GM18520 (cell line): Measurements from ENCODE around the gene TBC1D20.

Source experiments
- ATAC-seq: cut with Tn5 transposase; IDR thresholded peaks from one replicate; pipeline ENCODE4 v1.9.1; 2021; ENCODE audit not compliant: unreplicated experiment

TBC1D20 gene

DNA sequence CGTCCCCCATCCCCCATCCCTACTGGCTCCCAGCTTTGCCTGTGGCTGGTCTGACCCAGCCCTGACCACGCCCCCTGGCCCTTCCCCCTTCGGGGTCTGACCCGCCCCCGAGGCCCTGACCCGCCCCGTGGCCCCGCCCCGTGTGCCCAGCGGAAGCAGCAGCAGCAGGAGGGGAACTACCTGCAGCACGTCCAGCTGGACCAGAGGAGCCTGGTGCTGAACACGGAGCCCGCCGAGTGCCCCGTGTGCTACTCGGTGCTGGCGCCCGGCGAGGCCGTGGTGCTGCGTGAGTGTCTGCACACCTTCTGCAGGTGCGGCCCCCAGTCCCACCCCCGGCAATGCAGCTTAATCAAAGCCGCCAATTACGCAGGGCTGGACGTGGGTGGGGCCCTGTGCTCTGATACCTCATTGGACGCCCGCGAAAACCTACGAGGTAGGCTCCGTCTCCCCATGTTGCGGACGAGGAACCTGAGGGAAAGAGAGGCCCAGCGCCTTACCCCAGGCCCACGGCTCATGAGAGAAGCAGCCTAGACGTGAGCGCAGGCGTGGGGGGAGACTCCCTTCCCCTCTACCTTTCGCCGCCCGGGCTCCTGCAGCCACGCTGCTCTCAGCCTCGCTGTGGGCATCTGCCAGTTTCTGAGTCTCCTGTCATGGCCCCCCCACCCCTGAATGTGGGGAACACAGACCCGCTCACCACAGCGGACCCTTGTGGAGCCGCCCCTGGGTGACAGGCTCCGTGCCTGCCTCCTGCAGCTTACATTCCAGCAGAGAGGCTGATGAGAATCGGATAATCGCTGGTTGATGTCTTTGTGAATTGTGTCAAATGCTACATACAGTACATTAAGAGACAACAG, 41.4 kb downstream of the TBC1D20 start:
- no peak for ATAC-seq

DNA sequence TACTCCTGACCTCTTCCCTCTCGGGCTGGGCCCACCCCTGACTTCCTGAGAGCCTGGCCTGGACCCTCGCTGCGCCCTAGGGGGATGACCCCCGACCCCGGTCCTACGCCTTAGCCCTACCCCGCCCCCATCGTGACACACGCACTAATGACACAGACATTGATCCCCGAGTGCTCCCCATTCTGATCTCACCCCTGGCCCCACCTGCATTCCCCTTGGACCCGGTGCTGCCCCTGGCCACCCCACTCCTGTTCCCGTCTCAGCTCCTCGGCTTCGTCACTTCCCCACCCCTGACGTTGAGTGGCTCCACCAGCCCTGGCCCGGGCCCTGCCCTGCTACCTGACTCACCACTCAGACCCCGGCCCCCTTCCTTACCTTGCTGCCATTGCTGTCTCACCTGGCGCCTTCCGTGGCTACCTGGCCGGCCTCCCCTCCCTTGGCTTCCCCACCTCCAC, 42.1 kb downstream of the TBC1D20 start:
- ATAC-seq = no peak

- no peak for ATAC-seq
Observed at GRCh38 chr20:419556-420165, 42.7 kb downstream of the TBC1D20 start.

DNA sequence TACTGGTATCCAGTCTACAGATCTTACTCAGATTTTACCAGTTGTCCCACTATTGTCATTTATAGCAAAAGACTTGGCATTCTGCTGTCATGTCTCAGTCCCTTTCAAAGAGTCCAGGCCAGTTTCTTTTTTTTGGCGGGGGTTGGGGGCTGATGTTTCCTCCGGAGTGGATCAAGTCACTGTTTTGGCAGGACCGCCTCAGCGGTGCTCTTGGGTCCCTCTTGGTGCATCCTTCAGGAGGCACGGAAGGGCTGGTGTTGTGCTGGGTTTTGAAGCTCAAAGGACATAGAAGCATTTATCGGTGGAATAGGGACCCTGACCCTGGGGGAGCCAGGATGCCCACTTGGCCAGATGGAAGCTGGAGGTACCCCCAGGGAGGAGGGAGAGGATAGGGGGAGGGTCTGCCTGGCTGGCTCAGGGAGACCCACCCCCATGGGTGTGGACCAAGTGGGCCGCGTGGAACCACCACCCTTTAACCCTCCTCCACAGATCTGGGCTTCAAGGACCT, 43.4 kb downstream of the TBC1D20 start:
- no peak for ATAC-seq

DNA sequence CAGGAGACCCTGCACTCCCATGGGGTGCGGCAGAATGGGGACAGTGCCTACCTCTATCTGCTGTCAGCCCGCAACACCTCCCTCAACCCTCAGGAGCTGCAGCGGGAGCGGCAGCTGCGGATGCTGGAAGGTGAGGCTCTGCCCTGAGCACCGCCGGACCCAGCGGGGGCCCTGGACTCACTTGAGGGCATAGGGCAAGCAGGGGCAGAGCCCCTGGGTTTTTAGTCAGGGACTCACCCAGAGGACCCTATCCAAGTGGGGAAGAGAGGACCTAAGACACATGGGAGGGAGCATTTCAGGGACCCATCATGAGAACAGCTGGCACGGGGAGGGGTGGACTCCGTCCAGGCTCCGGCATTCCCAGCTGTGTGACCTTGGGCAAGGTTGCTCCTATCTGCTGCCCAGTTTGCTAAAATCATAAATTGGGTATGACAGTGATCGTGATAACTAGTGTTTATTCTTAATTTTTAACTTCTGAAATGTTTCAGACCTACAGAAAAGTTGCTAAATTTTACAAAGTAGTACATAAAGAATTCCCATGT, 44.5 kb downstream of the TBC1D20 start:
- no peak for ATAC-seq

- no peak for ATAC-seq
Observed at GRCh38 chr20:416950-417800, 45.2 kb downstream of the TBC1D20 start.

- no peak for ATAC-seq
Observed at GRCh38 chr20:415820-416322, 46.5 kb downstream of the TBC1D20 start.

- ATAC-seq = no peak
Observed at GRCh38 chr20:414161-414560, 48.2 kb downstream of the TBC1D20 start.

GRCh38 chr20:412081-412480, 50.3 kb downstream of the TBC1D20 start:
- no peak for ATAC-seq

DNA sequence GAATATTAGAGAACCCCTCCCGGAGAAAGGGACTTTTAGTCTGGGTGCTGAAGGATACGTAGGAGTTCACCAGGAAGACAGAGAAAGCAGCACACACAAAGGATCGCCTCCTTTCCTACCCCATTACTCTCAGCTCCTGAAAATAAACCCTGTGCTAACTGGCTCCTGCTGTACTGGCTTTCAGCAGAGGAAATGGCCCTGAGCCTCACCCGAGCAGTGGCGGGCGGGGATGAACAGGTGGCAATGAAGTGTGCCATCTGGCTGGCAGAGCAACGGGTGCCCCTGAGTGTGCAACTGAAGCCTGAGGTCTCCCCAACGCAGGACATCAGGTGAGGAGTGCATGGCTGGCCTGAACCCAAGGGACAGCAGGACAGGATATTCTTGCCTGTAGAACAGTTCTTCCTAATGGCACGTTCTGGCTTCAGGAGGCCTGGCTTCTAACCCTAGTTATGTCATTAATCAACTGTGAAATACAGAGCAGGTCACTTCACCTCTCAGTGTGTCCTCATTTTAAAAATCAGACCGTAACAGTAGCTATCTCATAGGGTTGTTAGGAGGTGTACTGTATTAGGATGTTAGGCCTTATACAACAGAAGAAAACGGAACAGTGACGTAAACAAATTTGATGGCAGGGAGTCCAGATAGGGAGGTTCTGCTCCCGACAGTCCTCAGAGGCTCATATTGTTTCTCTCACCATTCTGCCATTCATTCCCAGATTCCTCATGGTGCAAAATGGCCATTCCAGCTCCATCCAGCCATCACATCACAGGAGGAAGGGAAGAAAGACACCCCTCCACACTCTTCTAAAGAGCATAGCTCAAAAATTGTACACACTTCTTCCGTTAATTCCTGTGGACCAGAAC, 52.4 kb downstream of the TBC1D20 start:
- no peak for ATAC-seq

- ATAC-seq = peak; percentile 4
Observed at GRCh38 chr20:408843-409696, 53.3 kb downstream of the TBC1D20 start.

DNA sequence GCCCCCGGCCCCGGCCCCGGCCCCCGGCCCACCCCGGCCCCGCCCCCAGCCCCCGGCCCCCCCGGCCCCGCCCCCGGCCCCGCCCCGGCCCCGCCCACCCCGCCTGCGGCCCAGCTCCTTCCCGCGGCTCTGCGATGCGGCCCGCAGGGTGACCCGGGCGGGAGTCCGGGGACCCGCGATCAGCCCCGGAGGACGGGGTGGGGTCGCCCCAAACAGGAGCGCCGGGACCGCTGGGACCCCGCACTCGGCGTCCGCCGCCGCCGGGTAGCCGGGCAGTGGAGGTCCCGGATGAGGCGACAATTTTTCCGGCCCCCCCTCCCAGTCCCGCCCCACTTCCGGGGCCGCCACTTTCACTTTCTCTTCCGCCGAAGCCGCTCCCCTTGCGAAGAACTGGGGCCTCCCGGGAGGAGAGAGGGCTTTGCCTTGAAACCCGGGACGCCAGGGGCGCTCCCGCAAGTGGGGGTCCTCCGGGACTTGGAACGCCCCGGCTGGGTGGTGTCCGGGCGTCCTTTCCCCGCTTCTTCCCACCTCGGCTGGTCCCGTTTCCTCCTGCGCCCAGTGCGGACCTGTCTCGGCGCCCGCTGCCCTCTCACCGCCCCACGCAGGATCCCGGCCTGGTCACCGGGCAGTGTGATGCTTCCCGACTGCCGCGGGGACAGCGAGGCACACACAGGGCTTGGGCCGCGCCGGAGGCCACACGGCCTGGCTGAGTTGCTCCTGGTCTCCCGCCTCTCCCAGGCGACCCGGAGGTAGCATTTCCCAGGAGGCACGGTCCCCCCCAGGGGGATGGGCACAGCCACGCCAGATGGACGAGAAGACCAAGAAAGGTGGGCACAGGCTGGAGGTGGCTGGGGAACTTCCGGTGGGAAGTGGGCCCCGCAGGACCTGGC, 54.1 kb downstream of the TBC1D20 start, which contains the start of gene RBCK1:
Gene RBCK1 (plus strand): TSS at position 347 of the 890 bp plus-strand sequence. CDS start 459 bp downstream, at position 806.
- peak; percentile 46 for ATAC-seq

GRCh38 chr20:407133-407952, 55.0 kb downstream of the TBC1D20 start:
- peak; percentile 57 for ATAC-seq

- ATAC-seq = no peak
Observed at GRCh38 chr20:406200-407132, 55.9 kb downstream of the TBC1D20 start.

DNA sequence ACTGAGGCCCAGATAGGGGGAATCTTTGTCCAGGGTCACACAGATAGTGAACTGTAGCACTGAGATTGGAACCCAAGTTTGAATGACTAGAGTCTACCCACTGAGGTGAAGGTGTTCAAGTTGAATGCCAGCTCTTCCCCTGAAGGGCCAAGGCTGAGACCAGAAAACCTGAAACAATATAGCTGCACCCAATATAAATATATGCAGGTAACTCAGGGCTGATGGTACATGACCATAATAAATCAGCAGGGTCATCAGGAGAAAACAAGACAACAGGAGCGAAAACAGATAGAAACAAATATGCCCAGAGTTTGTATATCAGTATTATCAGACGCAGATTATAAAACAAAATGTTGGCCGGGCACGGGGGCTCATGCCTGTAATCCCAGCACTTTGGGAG, 58.2 kb downstream of the TBC1D20 start:
- ATAC-seq = no peak

GRCh38 chr20:403582-403957, 58.8 kb downstream of the TBC1D20 start:
- ATAC-seq = no peak
